LNCAP (cell line): ENCODE measurements around the gene SLC6A12.

Experiments
- TF ChIP-seq, protein P1 (sequence below): fragments of 450-650 bp; IDR thresholded peaks from 2 replicates; pipeline ENCODE4 v1.5.1; 2017; ENCODE audit warnings: mild to moderate bottlenecking

Gene SLC6A12

DNA sequence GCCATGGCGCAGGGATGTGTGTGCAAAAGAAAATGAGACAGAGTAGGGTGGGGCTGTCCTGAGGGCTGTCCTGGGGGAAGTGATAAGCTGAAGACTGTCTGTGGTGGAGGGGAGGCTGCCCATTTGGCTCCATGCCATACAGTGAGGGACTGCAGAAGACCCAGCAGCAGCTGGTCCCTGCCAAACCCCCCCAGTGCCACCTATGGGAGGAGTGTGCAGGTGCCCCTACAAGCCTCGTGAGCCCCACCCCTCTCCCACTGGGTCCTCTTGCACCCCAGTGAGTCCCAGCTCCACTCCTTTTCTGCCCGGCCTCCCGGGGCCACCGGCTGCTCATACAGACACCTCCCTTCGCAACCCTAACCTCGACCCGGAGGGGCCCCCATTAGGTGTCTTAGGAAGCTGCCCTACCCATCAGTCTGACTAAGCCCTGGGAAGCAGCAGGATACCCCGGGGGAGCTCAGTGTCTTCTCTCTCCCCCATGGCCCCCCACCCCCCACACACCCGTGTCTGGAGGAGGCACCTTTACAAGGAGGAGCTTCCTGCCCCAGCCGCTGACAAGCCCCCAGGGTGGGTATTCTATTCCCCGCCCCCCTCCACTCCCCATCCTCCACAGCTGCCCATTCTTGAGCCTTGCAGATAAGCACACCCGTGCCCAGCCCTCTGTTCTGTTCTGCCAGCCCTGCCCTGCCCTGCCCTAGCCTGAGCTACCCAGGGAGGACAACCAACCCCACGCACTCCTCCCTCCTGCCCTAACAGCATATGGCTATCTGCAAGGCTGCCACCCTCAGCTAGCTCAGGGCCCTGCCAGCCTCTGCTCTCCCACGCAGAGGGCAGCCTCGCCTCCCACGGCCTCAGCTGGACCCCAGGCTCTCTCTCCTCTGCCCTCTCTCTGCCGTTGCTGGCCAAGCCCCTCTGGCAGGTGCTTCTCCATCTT is 41.9 kb downstream of the SLC6A12 start:
- TF ChIP-seq, protein P1, sequence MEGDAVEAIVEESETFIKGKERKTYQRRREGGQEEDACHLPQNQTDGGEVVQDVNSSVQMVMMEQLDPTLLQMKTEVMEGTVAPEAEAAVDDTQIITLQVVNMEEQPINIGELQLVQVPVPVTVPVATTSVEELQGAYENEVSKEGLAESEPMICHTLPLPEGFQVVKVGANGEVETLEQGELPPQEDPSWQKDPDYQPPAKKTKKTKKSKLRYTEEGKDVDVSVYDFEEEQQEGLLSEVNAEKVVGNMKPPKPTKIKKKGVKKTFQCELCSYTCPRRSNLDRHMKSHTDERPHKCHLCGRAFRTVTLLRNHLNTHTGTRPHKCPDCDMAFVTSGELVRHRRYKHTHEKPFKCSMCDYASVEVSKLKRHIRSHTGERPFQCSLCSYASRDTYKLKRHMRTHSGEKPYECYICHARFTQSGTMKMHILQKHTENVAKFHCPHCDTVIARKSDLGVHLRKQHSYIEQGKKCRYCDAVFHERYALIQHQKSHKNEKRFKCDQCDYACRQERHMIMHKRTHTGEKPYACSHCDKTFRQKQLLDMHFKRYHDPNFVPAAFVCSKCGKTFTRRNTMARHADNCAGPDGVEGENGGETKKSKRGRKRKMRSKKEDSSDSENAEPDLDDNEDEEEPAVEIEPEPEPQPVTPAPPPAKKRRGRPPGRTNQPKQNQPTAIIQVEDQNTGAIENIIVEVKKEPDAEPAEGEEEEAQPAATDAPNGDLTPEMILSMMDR, result no peak

DNA sequence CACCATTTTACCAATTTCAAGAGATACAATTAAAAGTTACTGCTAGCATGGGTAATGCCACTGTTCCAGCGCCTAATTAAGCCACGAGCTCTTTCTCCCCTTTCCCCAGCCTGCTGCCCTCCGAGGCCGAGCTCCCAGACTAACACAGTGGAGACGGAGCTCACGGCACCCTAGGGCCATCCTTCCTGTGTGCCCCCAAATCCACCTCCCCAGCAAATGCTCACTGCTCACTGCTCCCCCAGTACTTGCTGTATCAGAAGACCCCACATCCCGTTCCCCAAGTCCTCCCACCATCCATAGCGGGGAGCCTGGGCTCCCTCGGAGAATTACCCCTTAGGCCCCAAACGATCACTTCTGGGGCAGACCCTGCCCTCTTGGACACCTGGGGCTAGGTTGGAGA is 42.7 kb downstream of the SLC6A12 start:
- TF ChIP-seq, protein P1, result no peak

- TF ChIP-seq, protein P1, result no peak
These were observed 43.4 kb downstream of the SLC6A12 start for GRCh38 chr12:170371-171225.

- TF ChIP-seq, protein P1, result no peak
These were observed 44.2 kb downstream of the SLC6A12 start for GRCh38 chr12:169528-170370.

- TF ChIP-seq, protein P1, result no peak
These were observed 45.0 kb downstream of the SLC6A12 start for GRCh38 chr12:168763-169525.

- TF ChIP-seq, protein P1, result no peak
These were observed 45.9 kb downstream of the SLC6A12 start for GRCh38 chr12:167959-168600.
